ENCODE measurements around the gene CLIC2. TPM values are rescaled to one million over a fixed set of nuclear protein-coding genes. Genes with fewer than 3 reads are reported as not detected.
"Not testable (repeated sequence)": the region's sequence is repeated elsewhere in the genome, so short reads cannot be mapped to it uniquely, and the experiment has no call there.

Gene CLIC2
- total RNA-seq, 6 experiments from 2014 or later = 0.09 to 0.24 TPM; not detected in 4

GRCh38 chrX:155313766-155314165 lies 20.6 kb downstream of the CLIC2 start:
- no peak overlapping the region for H3K4me3 Mint-ChIP-seq
- H3K36me3 Mint-ChIP-seq (ENCODE audit: low read depth) = no peaks in the 10 kb centered on the region
- no peaks in the 10 kb centered on the region for H3K27me3 Mint-ChIP-seq (ENCODE audit: insufficient read depth)
- peaks cover 16% of the 10 kb centered on the region for H3K9me3 Mint-ChIP-seq
- H3K4me1 Mint-ChIP-seq (ENCODE audit: low read depth) = no peaks in the 10 kb centered on the region
- TF ChIP-seq CTCF (IDR thresholded peaks at IDR 0.05) = no peak
- H3K27ac Mint-ChIP-seq = no peak overlapping the region
- no peak for DNase-seq

- H3K4me3 Mint-ChIP-seq = no peak overlapping the region
- no peaks in the 10 kb centered on the region for H3K4me1 Mint-ChIP-seq (ENCODE audit: low read depth)
- H3K27me3 Mint-ChIP-seq (ENCODE audit: insufficient read depth) = no peaks in the 10 kb centered on the region; the same call in 1 of the 2 replicates
- no peaks in the 10 kb centered on the region; the same call in 1 of the 2 replicates for H3K36me3 Mint-ChIP-seq (ENCODE audit: low read depth)
- no peaks in the 10 kb centered on the region; the same call in 1 of the 2 replicates for H3K9me3 Mint-ChIP-seq
- no peak for DNase-seq
- no peak for TF ChIP-seq CTCF (IDR thresholded peaks at IDR 0.05)
- no peak overlapping the region for H3K27ac Mint-ChIP-seq
Observed at GRCh38 chrX:155293771-155294170, 40.6 kb downstream of the CLIC2 start.

GRCh38 chrX:155279873-155280272 lies 54.5 kb downstream of the CLIC2 start:
- Mint-ChIP-seq H3K4me1 (ENCODE audit: low read depth) (no peaks in the 10 kb centered on the region), H3K36me3 (ENCODE audit: low read depth) (no peaks in the 10 kb centered on the region), H3K27ac (no peak overlapping the region), H3K4me3 (no peak overlapping the region), H3K27me3 (ENCODE audit: insufficient read depth) (no peaks in the 10 kb centered on the region; the same call in none of the 2 replicates), H3K9me3 (no peaks in the 10 kb centered on the region)
- TF ChIP-seq CTCF (IDR thresholded peaks at IDR 0.05) = no peak
- no peak for DNase-seq

- H3K27ac Mint-ChIP-seq = no peak overlapping the region
- H3K9me3 Mint-ChIP-seq = no peaks in the 10 kb centered on the region
- no peaks in the 10 kb centered on the region for H3K36me3 Mint-ChIP-seq (ENCODE audit: low read depth)
- no peaks in the 10 kb centered on the region for H3K27me3 Mint-ChIP-seq (ENCODE audit: insufficient read depth)
- DNase-seq = no peak
- no peak overlapping the region for H3K4me3 Mint-ChIP-seq
- TF ChIP-seq CTCF (IDR thresholded peaks at IDR 0.05) = no peak
- H3K4me1 Mint-ChIP-seq (ENCODE audit: low read depth) = no peaks in the 10 kb centered on the region
Observed at GRCh38 chrX:155270969-155271368, 63.4 kb downstream of the CLIC2 start.

GRCh38 chrX:155267995-155268394 lies 66.4 kb downstream of the CLIC2 start:
- not testable (repeated sequence) for H3K27me3 Mint-ChIP-seq (ENCODE audit: insufficient read depth); H3K27ac Mint-ChIP-seq; H3K4me1 Mint-ChIP-seq (ENCODE audit: low read depth); H3K4me3 Mint-ChIP-seq; H3K9me3 Mint-ChIP-seq; DNase-seq; H3K36me3 Mint-ChIP-seq (ENCODE audit: low read depth)

GRCh38 chrX:155266439-155266838 lies 68.0 kb downstream of the CLIC2 start:
- H3K27me3 Mint-ChIP-seq (ENCODE audit: insufficient read depth) = no peaks in the 10 kb centered on the region
- no peaks in the 10 kb centered on the region for H3K4me1 Mint-ChIP-seq (ENCODE audit: low read depth)
- no peak for TF ChIP-seq CTCF (IDR thresholded peaks at IDR 0.05)
- H3K36me3 Mint-ChIP-seq (ENCODE audit: low read depth) = no peaks in the 10 kb centered on the region
- H3K4me3 Mint-ChIP-seq = no peak overlapping the region
- no peak for DNase-seq
- H3K9me3 Mint-ChIP-seq = no peaks in the 10 kb centered on the region
- no peak overlapping the region for H3K27ac Mint-ChIP-seq

Data from HFFc6 (cell line).